Measurements from ENCODE around the gene CALY. TPM values are rescaled to one million over a fixed set of nuclear protein-coding genes. Genes with fewer than 3 reads are reported as not detected.

Gene CALY
- total RNA-seq, 1 donor from 2014 or later = not detected

DNA sequence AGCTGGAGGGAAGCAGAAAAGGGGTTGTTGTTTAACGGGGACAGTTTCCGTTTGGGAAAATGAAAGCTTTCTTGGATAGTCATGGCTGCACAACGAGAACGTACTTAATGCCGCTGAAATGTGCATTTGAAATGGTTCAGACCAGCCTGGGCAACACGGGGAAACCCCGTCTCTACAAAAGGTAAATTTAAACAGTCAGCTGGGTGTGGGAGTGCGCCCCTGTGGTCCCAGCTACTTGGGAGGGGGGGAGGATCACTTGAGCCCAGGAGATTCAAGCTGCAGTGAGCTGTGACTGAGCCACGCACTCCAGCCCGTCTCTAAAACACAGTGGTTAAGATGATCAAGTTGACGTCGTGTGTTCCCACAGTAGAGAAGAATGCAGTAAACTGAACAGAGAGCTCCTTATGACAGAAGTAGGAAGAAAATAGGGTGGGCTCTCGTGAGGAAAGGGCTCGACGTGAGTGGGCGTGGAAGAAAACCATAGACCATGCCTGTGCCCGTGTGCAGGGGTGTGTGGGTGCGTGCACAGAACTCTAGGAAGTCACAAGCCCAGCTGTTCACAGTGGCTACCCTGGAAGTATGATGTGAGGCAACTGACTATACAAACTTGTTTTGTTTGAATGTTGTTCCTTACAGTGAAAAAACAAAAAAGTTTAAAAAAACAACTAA, 25.2 kb upstream of the CALY start:
- H3K27me3 Mint-ChIP-seq (ENCODE audit: unreplicated experiment) = peaks cover 8% of the 10 kb centered on the region
- TF ChIP-seq, protein P1, sequence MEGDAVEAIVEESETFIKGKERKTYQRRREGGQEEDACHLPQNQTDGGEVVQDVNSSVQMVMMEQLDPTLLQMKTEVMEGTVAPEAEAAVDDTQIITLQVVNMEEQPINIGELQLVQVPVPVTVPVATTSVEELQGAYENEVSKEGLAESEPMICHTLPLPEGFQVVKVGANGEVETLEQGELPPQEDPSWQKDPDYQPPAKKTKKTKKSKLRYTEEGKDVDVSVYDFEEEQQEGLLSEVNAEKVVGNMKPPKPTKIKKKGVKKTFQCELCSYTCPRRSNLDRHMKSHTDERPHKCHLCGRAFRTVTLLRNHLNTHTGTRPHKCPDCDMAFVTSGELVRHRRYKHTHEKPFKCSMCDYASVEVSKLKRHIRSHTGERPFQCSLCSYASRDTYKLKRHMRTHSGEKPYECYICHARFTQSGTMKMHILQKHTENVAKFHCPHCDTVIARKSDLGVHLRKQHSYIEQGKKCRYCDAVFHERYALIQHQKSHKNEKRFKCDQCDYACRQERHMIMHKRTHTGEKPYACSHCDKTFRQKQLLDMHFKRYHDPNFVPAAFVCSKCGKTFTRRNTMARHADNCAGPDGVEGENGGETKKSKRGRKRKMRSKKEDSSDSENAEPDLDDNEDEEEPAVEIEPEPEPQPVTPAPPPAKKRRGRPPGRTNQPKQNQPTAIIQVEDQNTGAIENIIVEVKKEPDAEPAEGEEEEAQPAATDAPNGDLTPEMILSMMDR (IDR thresholded peaks at IDR 0.05; ENCODE audit: unreplicated experiment) = no peak
- H3K36me3 Mint-ChIP-seq (ENCODE audit: low read depth, unreplicated experiment) = peaks cover 21% of the 10 kb centered on the region
- DNase-seq (ENCODE audit: low spot score) = no peak
- H3K4me3 Mint-ChIP-seq (ENCODE audit: unreplicated experiment) = peak overlapping the region; percentile 52
- H3K27ac Mint-ChIP-seq (ENCODE audit: unreplicated experiment) = no peak overlapping the region
- no peaks in the 10 kb centered on the region for H3K4me1 Mint-ChIP-seq (ENCODE audit: unreplicated experiment)
- no peaks in the 10 kb centered on the region for H3K9me3 Mint-ChIP-seq (ENCODE audit: unreplicated experiment)

DNA sequence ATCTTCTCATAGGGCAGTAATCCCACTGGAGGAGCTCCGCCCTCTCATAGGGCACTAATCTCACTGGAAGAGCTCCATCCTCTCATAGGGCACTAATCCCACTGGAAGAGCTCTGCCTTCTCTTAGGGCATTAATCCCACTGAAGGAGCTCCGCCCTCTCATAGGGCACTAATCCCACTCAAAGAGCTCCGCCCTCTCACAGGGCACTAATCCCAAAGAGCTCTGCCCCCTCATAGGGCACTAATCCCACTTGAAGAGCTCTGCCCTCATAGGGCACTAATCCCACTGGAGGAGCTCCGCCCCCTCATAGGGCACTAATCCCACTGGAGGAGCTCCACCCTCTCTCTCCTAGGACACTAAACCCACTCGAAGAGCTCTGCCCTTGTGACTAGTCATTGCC, 24.5 kb upstream of the CALY start:
- no peak for DNase-seq (ENCODE audit: low spot score)
- H3K36me3 Mint-ChIP-seq (ENCODE audit: low read depth, unreplicated experiment) = peaks cover 21% of the 10 kb centered on the region
- H3K27ac Mint-ChIP-seq (ENCODE audit: unreplicated experiment) = no peak overlapping the region
- TF ChIP-seq, protein P1 (IDR thresholded peaks at IDR 0.05; ENCODE audit: unreplicated experiment) = no peak
- H3K4me3 Mint-ChIP-seq (ENCODE audit: unreplicated experiment) = no peak overlapping the region
- peaks cover 8% of the 10 kb centered on the region for H3K27me3 Mint-ChIP-seq (ENCODE audit: unreplicated experiment)
- no peaks in the 10 kb centered on the region for H3K9me3 Mint-ChIP-seq (ENCODE audit: unreplicated experiment)
- H3K4me1 Mint-ChIP-seq (ENCODE audit: unreplicated experiment) = no peaks in the 10 kb centered on the region

DNA sequence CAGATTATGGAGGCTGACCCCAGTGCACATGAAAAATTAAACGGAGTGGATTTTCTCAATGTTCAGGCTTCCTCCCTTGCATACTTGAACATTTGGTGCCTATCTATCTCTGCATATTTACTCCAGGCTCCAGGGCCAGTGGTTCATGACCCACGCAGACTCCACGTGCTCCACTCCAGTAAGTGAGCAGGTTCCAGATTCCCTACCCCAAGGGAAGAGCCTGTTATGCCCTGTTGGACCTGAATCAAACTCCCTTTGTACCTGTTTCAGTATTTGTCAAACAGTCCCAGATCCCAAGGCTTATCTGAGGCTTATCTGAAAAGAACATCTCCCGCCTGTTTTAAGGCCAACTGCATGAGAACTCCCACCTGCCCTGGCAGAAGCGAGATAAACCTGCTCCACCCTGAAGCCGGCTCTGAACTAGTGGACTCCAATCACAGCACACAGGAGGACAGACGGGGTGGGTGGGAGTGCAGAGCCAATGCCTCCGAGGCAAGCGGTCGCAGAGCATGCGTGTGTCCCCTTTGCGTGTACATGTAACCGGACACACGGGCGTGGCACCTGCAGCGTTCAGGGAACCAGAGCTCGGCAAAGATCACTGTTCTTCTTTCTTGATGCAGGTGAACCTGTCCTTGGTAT, 23.4 kb upstream of the CALY start:
- no peak overlapping the region for H3K27ac Mint-ChIP-seq (ENCODE audit: unreplicated experiment)
- TF ChIP-seq, protein P1 (IDR thresholded peaks at IDR 0.05; ENCODE audit: unreplicated experiment) = no peak
- H3K4me1 Mint-ChIP-seq (ENCODE audit: unreplicated experiment) = no peaks in the 10 kb centered on the region
- no peak overlapping the region for H3K4me3 Mint-ChIP-seq (ENCODE audit: unreplicated experiment)
- DNase-seq (ENCODE audit: low spot score) = no peak
- H3K36me3 Mint-ChIP-seq (ENCODE audit: low read depth, unreplicated experiment) = peaks cover 19% of the 10 kb centered on the region
- H3K9me3 Mint-ChIP-seq (ENCODE audit: unreplicated experiment) = no peaks in the 10 kb centered on the region
- peaks cover 10% of the 10 kb centered on the region for H3K27me3 Mint-ChIP-seq (ENCODE audit: unreplicated experiment)

DNA sequence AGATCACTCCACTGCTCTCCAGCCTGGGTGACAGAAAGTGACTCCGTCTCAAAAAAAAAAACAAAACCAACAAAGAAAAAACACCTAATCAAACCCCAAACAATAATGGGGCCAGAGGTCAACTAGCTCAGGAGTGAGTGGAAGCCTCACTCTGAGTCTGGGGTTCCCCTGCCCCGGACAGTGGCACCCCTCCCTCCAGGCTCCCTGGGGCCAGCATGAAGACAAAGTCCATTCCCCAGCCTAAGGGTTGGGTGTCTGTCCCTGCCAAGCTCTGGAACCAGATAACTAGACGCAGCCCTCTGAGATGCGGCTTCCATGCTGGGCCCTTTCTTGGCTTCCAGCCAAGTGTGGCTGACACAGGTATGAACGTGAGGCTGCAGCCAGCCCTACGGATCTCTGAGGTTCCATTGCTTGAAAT, 22.9 kb upstream of the CALY start:
- Mint-ChIP-seq H3K27me3 (ENCODE audit: unreplicated experiment) (peaks cover 10% of the 10 kb centered on the region), H3K36me3 (ENCODE audit: low read depth, unreplicated experiment) (peaks cover 14% of the 10 kb centered on the region), H3K9me3 (ENCODE audit: unreplicated experiment) (no peaks in the 10 kb centered on the region), H3K4me1 (ENCODE audit: unreplicated experiment) (no peaks in the 10 kb centered on the region), H3K27ac (ENCODE audit: unreplicated experiment) (no peak overlapping the region), H3K4me3 (ENCODE audit: unreplicated experiment) (no peak overlapping the region)
- DNase-seq (ENCODE audit: low spot score) = no peak
- TF ChIP-seq, protein P1 (IDR thresholded peaks at IDR 0.05; ENCODE audit: unreplicated experiment) = no peak

DNA sequence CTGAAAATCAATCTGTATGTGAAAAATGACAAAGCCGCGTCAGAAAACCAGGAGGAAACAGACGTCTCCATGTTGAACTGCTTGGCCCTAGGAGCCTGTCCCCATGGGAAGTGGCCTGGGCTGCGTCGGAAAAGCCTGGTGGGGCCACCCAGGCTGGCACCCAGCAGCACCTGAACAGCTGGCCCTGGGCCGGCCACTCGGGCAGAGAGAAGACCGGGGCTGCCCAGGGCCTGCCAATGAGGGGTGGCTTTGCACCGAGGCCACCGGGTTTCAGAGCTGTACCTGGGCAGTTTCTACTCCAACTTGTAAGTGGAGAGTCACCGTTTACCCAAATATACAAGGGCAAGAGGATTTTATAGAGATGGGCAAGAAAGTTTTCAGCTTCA, 22.2 kb upstream of the CALY start:
- no peaks in the 10 kb centered on the region for H3K9me3 Mint-ChIP-seq (ENCODE audit: unreplicated experiment)
- no peak for DNase-seq (ENCODE audit: low spot score)
- H3K27me3 Mint-ChIP-seq (ENCODE audit: unreplicated experiment) = peaks cover 11% of the 10 kb centered on the region
- H3K27ac Mint-ChIP-seq (ENCODE audit: unreplicated experiment) = no peak overlapping the region
- TF ChIP-seq, protein P1 (IDR thresholded peaks at IDR 0.05; ENCODE audit: unreplicated experiment) = no peak
- H3K36me3 Mint-ChIP-seq (ENCODE audit: low read depth, unreplicated experiment) = peaks cover 11% of the 10 kb centered on the region
- H3K4me3 Mint-ChIP-seq (ENCODE audit: unreplicated experiment) = no peak overlapping the region
- no peaks in the 10 kb centered on the region for H3K4me1 Mint-ChIP-seq (ENCODE audit: unreplicated experiment)

Data from endothelial cell (in vitro differentiated cells).